Spleen (tissue), 11 donors: ENCODE data around the gene DNER. TPM values are rescaled to one million over a fixed set of nuclear protein-coding genes. Genes with fewer than 3 reads are reported as not detected.
A peak's percentile ranks its signal among the peaks of the same experiment; 100 is the strongest.

Source experiments
- DNase-seq: peaks from one replicate; pipeline ENCODE4 v3.0.0-alpha.2; 2020
- H3K27ac ChIP-seq, 8 donors: fragments of 200-600 bp; sonication (generic) in 7 of 8; 1 replicate in 4 of 8; 2 replicates in 4 of 8; pipeline versions ENCODE4 v1.5.0 to v1.8.0; 2016 to 2021; ENCODE audit warnings: inconsistent platforms in 4 of 8, mild to moderate bottlenecking in 4 of 8, moderate library complexity in 1 of 8
- H3K27me3 ChIP-seq, 7 donors: fragments of 200-600 bp; sonication (generic) in 6 of 7; replicated peaks in 1 of 7; 1 replicate in 4 of 7; 2 replicates in 3 of 7; pipeline versions ENCODE4 v1.5.0 to v1.8.0; 2016 to 2021; ENCODE audit warnings: inconsistent platforms in 3 of 7, mild to moderate bottlenecking in 1 of 7
- H3K36me3 ChIP-seq, 6 donors: fragments of 200-600 bp; sonication (generic) in 5 of 6; 1 replicate in 4 of 6; 2 replicates in 2 of 6; pipeline versions ENCODE4 v1.5.0 to v1.8.0; 2016 to 2021; ENCODE audit warnings: inconsistent platforms in 2 of 6
- H3K4me1 ChIP-seq, 6 donors: fragments of 200-600 bp; sonication (generic) in 5 of 6; 1 replicate in 3 of 6; 2 replicates in 3 of 6; pipeline versions ENCODE4 v1.5.0 to v1.8.0; 2016 to 2021; ENCODE audit warnings: inconsistent platforms in 3 of 6
- H3K4me3 ChIP-seq, 8 donors: fragments of 200-600 bp; sonication (generic) in 7 of 8; 1 replicate in 4 of 8; 2 replicates in 4 of 8; pipeline versions ENCODE4 v1.5.0 to v1.8.0; 2016 to 2021; ENCODE audit warnings: inconsistent platforms in 4 of 8, mild to moderate bottlenecking in 4 of 8, moderate library complexity in 2 of 8
- H3K9me3 ChIP-seq, 8 donors: fragments of 200-600 bp; sonication (generic) in 7 of 8; 1 replicate in 4 of 8; 2 replicates in 4 of 8; pipeline versions ENCODE4 v1.5.0 to v1.8.0; 2016 to 2021; ENCODE audit warnings: inconsistent platforms in 4 of 8
- POLR2A ChIP-seq, 3 donors: fragments of 450-650 bp; IDR thresholded peaks; one replicate each; pipeline ENCODE4 v1.5.1; 2017; ENCODE audit warnings: antibody characterized with exemption in 3 of 3, mild to moderate bottlenecking in 1 of 3
- POLR2AphosphoS5 ChIP-seq, 3 donors: sonication (generic); formaldehyde crosslinking; IDR thresholded peaks; one replicate each; pipeline ENCODE4 v1.5.1; 2017; ENCODE audit warnings: antibody characterized with exemption in 3 of 3
- WGBS, 5 donors: extraction: QIAGEN DNeasy Blood & Tissue Kit in 3 of 5; methylation state at CpG; one replicate each; pipeline versions ENCODE4 v1.1.5 to v1.1.7; 2013 to 2018; 5-methylcytosine and 5-hydroxymethylcytosine counted together
- intact Hi-C: fragments of 100-400 bp; cut with DNase I; formaldehyde crosslinking; loops from one replicate; pipeline ENCODE4 v1.15.0; 2023; ENCODE audit warnings: low total_unique reads
- polyA plus RNA-seq, 3 donors: library from polyadenylated mRNA; stranded (reverse); fragments of 200-250 nt; gene quantifications; one replicate each; pipeline ENCODE4 v1.2.1, GENCODE V29; 2013
- total RNA-seq, 7 donors: library from RNA; depleted of rRNA in 3 of 7; stranded (reverse); fragments of >200 nt in 3 of 7; fragmentation: NEBNext Ultra II Directional in 4 of 7; extraction: Animal tissue kit (Norgen Biotek cat#: 25700) in 4 of 7; gene quantifications; one replicate each; pipeline versions ENCODE4 v1.1.0 to v1.2.1, GENCODE V29; 2016 to 2021
- TF ChIP-seq, protein P1 (sequence below), 11 experiments: fragments of 200-600 bp in 7 of 11; fragments of 450-650 bp in 4 of 11; sonication (generic) in 4 of 11; IDR thresholded peaks in 8 of 11; conservative IDR thresholded peaks in 3 of 11; 1 replicate in 7 of 11; 2 replicates in 4 of 11; pipeline versions ENCODE4 v1.4.0 to v1.8.0; 2016 to 2021; ENCODE audit warnings: antibody characterized with exemption in 11 of 11, inconsistent platforms in 4 of 11, mild to moderate bottlenecking in 1 of 11
- donor health status: healthy with polysubstance abuse.
- donor health status: DM: no; HTN: no; CAD: no; lungs with moderate emphysema.
- donor health status: DM: no; HTN: no; CAD: no.
- donor health status: Bipolar disorder and iron deficiency.
- donor health status: healthy.
- donor health status: DM: no; HTN: no; CAD: no.
- donor health status: DM: yes; HTN: yes; CAD: no.

The DNER gene
- total and polyA plus RNA-seq, 10 donors: 0.03 to 0.58 (median 0.26) TPM; not detected in 3

DNA sequence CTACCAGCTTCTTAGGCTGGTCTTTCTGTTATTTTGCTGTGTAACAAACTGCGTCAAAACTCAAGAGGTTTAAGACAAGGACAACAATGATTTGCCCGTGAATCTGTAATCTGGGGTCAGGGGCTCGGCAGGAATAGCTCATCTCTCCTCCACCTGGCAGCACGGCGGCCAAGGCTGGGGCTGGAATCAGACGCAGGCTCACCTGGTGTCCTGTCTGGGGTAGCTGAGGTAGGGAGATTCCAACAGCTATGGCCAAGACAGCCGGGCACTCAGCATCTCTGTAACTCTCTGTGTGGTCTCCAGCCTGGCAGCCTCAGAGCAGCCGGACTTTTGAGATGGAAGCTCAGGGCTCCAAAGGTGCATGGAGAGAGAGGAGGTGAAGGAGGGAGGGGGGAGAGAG, 42.3 kb downstream of the DNER start:
- peaks cover 0 to 67% (median 2%) of the 10 kb centered on the region in 7 donors for H3K27me3 ChIP-seq
- no peak for DNase-seq
- H3K36me3 ChIP-seq: no peaks in the 10 kb centered on the region
- no peak for TF ChIP-seq POLR2A (IDR thresholded peaks at IDR 0.05)
- intact Hi-C loops: no loop called here
- H3K4me3 ChIP-seq: no peak overlapping the region
- no peaks in the 10 kb centered on the region for H3K4me1 ChIP-seq
- H3K27ac ChIP-seq: no peak overlapping the region
- no peaks in the 10 kb centered on the region for H3K9me3 ChIP-seq
- 67 to 79% (median 70%) methylated on average over 8 of the region's 8 CpGs for WGBS, 5 donors

DNA sequence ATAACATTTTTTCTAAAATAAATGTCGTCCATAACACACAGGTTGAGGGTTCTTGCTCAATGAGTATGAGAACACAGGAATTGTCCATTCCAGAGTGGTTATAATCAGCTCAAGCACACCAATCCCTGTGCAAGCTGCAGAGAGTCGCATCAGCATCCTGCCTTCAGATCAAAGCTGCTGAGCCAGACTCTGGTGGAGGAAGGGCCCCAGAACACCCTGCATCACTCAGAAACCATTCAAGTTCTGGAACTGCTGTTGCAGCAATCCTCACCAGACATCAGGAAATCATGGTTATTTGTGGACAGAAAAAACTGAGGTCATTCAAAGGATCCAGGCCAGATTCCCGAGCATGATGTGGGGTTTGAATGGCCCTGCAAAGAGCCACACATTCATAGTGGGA, 44.5 kb downstream of the DNER start:
- Histone ChIP-seq H3K27ac (no peak overlapping the region), H3K4me1 (no peaks in the 10 kb centered on the region), H3K27me3 (peaks cover 0 to 50% (median 0%) of the 10 kb centered on the region in 7 donors), H3K36me3 (no peaks in the 10 kb centered on the region), H3K9me3 (no peaks in the 10 kb centered on the region), H3K4me3 (no peak overlapping the region)
- WGBS, 5 donors: 58 to 68% (median 67%) methylated on average over 3 of the region's 3 CpGs
- DNase-seq: no peak
- intact Hi-C loops: no loop called here
- TF ChIP-seq, protein P1, sequence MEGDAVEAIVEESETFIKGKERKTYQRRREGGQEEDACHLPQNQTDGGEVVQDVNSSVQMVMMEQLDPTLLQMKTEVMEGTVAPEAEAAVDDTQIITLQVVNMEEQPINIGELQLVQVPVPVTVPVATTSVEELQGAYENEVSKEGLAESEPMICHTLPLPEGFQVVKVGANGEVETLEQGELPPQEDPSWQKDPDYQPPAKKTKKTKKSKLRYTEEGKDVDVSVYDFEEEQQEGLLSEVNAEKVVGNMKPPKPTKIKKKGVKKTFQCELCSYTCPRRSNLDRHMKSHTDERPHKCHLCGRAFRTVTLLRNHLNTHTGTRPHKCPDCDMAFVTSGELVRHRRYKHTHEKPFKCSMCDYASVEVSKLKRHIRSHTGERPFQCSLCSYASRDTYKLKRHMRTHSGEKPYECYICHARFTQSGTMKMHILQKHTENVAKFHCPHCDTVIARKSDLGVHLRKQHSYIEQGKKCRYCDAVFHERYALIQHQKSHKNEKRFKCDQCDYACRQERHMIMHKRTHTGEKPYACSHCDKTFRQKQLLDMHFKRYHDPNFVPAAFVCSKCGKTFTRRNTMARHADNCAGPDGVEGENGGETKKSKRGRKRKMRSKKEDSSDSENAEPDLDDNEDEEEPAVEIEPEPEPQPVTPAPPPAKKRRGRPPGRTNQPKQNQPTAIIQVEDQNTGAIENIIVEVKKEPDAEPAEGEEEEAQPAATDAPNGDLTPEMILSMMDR (IDR thresholded peaks at IDR 0.05 in 8 of 11, conservative IDR thresholded peaks at IDR 0.05 in 3 of 11): no peak
- no peak for TF ChIP-seq POLR2A (IDR thresholded peaks at IDR 0.05)
- TF ChIP-seq POLR2AphosphoS5 (IDR thresholded peaks at IDR 0.05): no peak

DNA sequence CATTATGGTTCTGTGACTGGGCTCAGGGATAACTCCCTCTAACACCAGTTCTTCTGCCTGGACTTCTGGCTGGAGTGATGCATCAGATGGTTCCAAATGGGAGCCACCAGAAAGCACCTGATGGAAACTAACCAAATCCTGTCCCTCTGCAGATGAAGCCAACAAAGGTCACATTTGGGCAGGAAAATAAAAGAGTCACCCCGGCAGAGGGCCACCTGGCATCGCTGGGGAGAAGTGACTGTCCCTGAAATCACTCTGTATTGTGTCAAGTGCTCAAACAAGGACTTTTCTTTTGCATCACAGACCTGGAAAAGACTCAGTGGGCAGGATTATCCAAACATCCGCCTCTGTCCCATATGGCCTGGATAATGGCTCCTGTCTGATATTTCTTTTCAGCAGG, 47.5 kb downstream of the DNER start:
- intact Hi-C loops: no loop called here
- no peak for DNase-seq
- no peaks in the 10 kb centered on the region for H3K4me1 ChIP-seq
- 70 to 77% (median 74%) methylated on average over 3 of the region's 3 CpGs for WGBS, 5 donors
- peaks cover 0 to 21% (median 0%) of the 10 kb centered on the region in 7 donors for H3K27me3 ChIP-seq
- peak overlapping the region in 3 of 8 donors; percentile 19 to 43 (median 38) for H3K27ac ChIP-seq
- no peaks in the 10 kb centered on the region for H3K9me3 ChIP-seq
- H3K36me3 ChIP-seq: no peaks in the 10 kb centered on the region
- no peak for TF ChIP-seq POLR2AphosphoS5 (IDR thresholded peaks at IDR 0.05)
- TF ChIP-seq, protein P1 (IDR thresholded peaks at IDR 0.05 in 8 of 11, conservative IDR thresholded peaks at IDR 0.05 in 3 of 11): no peak
- TF ChIP-seq POLR2A (IDR thresholded peaks at IDR 0.05): no peak
- H3K4me3 ChIP-seq: no peak overlapping the region

DNA sequence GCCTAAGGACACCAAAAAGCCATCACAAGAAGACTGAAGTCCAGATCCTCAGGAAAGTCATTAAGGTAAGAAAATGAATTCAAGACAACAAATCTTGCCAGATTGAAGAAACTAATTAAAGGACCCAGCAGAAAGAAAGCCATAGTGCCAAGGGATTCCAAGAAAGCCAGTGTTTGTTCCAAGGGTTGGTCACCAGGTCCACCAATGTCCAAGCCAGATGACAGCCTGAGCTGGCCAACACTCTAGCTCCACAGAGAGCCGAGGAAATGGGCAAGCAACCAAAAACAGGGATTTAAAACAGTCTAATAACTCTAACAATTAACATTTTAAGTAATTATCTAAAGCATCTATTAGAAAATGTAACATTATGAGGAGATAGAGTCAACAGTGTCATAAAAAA, 49.2 kb downstream of the DNER start:
- no peak for DNase-seq
- Histone ChIP-seq H3K27ac (no peak overlapping the region), H3K4me3 (no peak overlapping the region), H3K9me3 (no peaks in the 10 kb centered on the region), H3K4me1 (no peaks in the 10 kb centered on the region), H3K36me3 (no peaks in the 10 kb centered on the region), H3K27me3 (peaks cover 0 to 4% (median 0%) of the 10 kb centered on the region in 7 donors)
- WGBS, 5 donors: 49 to 68% (median 61%) methylated on average over 1 of the region's 1 CpG
- TF ChIP-seq, protein P1 (IDR thresholded peaks at IDR 0.05 in 8 of 11, conservative IDR thresholded peaks at IDR 0.05 in 3 of 11): no peak
- TF ChIP-seq POLR2AphosphoS5 (IDR thresholded peaks at IDR 0.05) (no peak), POLR2A (IDR thresholded peaks at IDR 0.05) (no peak)
- intact Hi-C loops: no loop called here

DNA sequence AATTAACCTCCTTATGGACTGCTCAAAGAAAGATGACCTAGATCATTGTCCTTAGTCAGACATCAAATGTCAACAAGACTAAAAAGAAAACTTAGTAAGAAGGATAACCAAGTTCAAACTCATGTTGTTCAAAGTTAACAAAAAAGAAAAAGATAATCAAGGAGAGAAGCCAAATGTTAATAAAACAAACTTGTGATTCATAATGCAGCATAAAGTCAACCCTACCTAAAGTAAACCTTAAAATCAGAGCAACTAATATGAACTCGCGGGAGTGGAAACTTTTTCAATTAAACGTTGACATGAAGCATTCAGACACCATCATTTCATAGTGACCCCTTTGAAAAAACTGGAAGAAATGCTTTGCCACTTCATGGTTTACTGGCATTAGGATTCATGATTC, 52.9 kb downstream of the DNER start:
- Histone ChIP-seq H3K4me1 (no peaks in the 10 kb centered on the region), H3K4me3 (no peak overlapping the region), H3K9me3 (no peaks in the 10 kb centered on the region), H3K36me3 (no peaks in the 10 kb centered on the region), H3K27me3 (no peaks in the 10 kb centered on the region), H3K27ac (no peak overlapping the region)
- no peak for TF ChIP-seq POLR2AphosphoS5 (IDR thresholded peaks at IDR 0.05)
- TF ChIP-seq, protein P1 (IDR thresholded peaks at IDR 0.05 in 8 of 11, conservative IDR thresholded peaks at IDR 0.05 in 3 of 11): no peak
- no peak for TF ChIP-seq POLR2A (IDR thresholded peaks at IDR 0.05)
- 93 to 97% (median 94%) methylated on average over 3 of the region's 3 CpGs for WGBS, 5 donors
- DNase-seq: no peak
- intact Hi-C loops: no loop called here
